ENCODE results near the gene ALDH2.
"Not testable (repeated sequence)": the region's sequence is repeated elsewhere in the genome, so short reads cannot be mapped to it uniquely, and the experiment has no call there.

ALDH2 gene

DNA sequence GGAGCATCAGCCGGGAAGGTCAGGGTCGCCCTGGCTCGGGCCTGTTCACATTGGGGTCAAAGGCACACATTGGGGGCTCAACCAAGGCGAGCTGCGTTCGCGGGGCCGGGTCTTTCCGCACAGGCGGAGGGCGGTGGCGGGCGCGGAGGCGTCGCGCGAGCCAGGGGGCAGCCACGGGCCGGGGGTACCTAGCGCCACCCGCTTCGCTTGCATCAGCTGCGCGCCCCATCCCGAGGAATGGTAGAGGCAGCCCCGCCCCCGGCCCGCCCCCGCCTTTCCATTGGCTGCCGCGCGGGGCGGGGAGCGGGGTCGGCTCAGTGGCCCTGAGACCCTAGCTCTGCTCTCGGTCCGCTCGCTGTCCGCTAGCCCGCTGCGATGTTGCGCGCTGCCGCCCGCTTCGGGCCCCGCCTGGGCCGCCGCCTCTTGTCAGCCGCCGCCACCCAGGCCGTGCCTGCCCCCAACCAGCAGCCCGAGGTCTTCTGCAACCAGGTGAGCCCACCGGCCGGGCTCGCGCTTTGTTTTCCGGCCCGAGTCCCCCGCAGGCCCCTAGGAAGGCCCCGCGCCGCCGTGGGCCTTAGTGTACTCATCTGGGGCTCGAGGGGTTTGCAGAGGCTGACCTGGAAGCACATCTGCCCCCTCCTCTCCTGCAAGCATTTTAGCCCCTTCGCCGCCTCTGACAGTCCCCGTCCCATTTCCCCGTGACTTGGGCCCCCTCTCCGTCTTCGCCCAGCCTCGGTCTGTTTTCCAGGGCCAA is at the start of gene ALDH2:
Gene ALDH2, plus strand, starts transcription at position 326 of the 754 bp plus-strand sequence. Its CDS starts 50 bp downstream, at position 376.
- DNase-seq (ENCODE audit: low read depth in 2 of 2), result peak; percentile 23 to 34

- not testable (repeated sequence) for DNase-seq (ENCODE audit: low read depth in 2 of 2)
Measured at GRCh38 chr12:111719316-111719715, 47.4 kb upstream of the ALDH2 start.

- DNase-seq (ENCODE audit: low read depth in 2 of 2), result no peak
Measured at GRCh38 chr12:111720457-111720856, 46.3 kb upstream of the ALDH2 start.

DNA sequence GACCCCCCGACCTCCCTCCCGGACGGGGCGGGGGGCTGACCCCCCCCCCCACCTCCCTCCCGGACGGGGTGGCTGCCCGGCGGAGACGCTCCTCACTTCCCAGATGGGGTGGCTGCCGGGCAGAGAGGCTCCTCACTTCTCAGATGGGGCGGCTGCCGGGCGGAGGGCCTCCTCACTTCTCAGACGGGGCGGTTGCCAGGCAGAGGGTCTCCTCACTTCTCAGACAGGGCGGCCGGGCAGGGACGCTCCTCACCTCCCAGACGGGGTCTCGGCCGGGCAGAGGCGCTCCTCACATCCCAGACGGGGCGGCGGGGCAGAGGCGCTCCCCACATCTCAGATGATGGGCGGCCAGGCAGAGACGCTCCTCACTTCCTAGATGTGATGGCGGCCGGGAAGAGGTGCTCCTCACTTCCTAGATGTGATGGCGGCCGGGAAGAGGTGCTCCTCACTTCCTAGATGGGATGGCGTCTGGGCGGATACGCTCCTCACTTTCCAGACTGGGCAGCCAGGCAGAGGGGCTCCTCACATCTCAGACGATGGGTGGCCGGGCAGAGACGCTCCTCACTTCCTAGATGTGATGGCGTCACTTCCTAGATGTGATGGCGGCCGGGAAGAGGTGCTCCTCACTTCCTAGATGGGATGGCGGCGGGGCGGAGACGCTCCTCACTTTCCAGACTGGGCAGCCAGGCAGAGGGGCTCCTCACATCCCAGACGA is 42.9 kb upstream of the ALDH2 start:
- not testable (repeated sequence) for DNase-seq (ENCODE audit: low read depth in 2 of 2)

GRCh38 chr12:111728795-111729194 is 37.9 kb upstream of the ALDH2 start:
- no peak for DNase-seq (ENCODE audit: low read depth in 2 of 2)

GRCh38 chr12:111730420-111730819 is 36.3 kb upstream of the ALDH2 start:
- no peak for DNase-seq (ENCODE audit: low read depth in 2 of 2)

GRCh38 chr12:111732786-111733185 is 33.9 kb upstream of the ALDH2 start:
- DNase-seq (ENCODE audit: low read depth in 2 of 2), result no peak

DNA sequence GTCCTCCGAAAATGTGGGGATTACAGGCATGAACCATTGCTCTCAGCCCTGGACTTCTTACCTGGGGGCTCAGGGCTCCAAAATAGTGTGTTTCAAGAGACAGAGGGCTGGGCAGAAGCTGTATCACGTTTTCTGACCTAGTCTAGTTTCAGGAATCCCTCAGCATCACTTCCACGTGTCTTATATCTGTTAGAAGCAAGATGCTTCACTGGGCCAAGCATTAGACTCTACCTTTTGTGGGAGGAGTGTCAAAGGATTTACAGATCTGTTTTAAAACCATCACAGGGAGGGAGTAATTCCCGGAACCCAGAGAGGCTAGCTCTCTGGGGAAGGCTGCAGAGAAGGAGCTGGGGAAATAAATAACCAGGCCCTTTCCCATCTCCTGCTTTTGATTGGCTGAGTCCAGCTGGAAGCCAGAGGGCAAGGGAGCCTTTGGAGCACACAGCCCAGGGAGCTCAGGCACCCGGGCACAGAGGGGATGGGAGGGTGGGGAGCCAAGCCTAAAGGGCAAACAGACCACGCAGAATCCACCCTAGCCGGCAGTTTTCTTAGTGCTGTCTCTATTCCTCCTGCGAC is 33.3 kb upstream of the ALDH2 start:
- DNase-seq (ENCODE audit: low read depth in 2 of 2), result no peak

GRCh38 chr12:111739524-111739923 is 27.2 kb upstream of the ALDH2 start:
- DNase-seq (ENCODE audit: low read depth in 2 of 2), result not testable (repeated sequence)

GRCh38 chr12:111741235-111741812 is 25.4 kb upstream of the ALDH2 start:
- no peak for DNase-seq (ENCODE audit: low read depth in 2 of 2)

GRCh38 chr12:111745211-111745610 is 21.5 kb upstream of the ALDH2 start:
- DNase-seq (ENCODE audit: low read depth in 2 of 2), result no peak

GRCh38 chr12:111747333-111747732 is 19.4 kb upstream of the ALDH2 start:
- no peak for DNase-seq (ENCODE audit: low read depth in 2 of 2)

- no peak for DNase-seq (ENCODE audit: low read depth in 2 of 2)
Measured at GRCh38 chr12:111748151-111748672, 18.5 kb upstream of the ALDH2 start.

DNA sequence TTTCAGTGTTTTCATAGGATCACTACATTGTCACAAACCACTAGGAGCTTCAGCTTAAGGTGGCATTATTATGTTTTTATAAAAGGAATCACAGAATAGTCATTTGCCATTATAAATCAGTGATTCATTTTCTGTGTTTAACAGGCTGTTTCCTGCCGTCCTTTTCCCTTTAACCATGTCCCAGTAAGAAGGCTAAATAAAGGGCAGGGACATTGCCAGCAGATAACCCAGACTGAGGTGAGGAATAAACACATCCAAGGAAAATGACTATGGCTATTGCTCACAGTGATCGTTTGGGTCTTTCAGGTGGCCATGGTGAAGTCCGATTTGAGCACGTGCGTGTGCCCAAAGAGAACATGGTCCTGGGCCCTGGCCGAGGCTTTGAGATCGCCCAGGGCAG is 17.9 kb upstream of the ALDH2 start:
- no peak for DNase-seq (ENCODE audit: low read depth in 2 of 2)

GRCh38 chr12:111749391-111749790 is 17.3 kb upstream of the ALDH2 start:
- no peak for DNase-seq (ENCODE audit: low read depth in 2 of 2)

GRCh38 chr12:111753144-111753881 is 13.4 kb upstream of the ALDH2 start:
- peak; percentile 7 to 16 for DNase-seq (ENCODE audit: low read depth in 2 of 2)

DNA sequence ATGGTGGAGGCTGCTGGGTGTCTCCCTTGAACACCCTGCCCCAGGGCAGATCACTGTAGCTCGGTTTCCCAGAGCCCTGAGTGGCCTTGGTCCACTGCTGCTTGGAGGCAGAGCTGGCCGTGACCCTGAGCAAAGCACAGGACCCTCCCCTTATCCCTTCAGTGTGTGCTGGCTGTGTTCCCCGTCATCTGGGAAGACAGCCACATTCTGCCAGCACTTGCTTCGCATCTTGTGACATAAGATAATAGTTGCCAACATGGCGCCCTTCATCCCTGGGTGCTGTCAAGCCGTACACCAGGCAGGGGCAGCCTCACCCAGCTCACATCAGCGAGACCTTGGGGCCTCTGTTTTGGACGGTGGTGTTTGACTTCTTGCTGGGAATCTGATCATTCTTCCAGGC is 12.1 kb upstream of the ALDH2 start:
- no peak for DNase-seq (ENCODE audit: low read depth in 2 of 2)

DNA sequence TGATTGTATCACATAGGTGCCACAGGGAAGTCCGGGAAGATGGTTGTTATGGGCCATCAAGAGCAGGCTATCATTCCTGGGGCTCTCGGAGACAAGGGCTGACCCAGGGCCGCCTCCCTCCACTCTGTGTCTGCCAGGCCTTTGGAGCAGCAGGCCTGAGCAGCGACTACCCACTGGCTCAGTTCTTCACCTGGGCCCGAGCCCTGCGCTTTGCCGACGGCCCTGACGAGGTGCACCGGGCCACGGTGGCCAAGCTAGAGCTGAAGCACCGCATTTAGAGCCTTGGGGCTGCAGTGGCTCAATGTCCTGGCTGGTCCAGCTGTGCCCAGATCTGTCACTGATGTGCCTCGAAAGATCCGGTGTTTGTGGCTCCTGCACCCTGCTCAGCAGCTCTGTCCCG is 10.5 kb upstream of the ALDH2 start:
- DNase-seq (ENCODE audit: low read depth in 2 of 2), result no peak

GRCh38 chr12:111756681-111757080 is 10.1 kb upstream of the ALDH2 start:
- DNase-seq (ENCODE audit: low read depth in 2 of 2), result no peak

- no peak for DNase-seq (ENCODE audit: low read depth in 2 of 2)
Measured at GRCh38 chr12:111757361-111758119, 9.2 kb upstream of the ALDH2 start.

GRCh38 chr12:111758120-111758561 is 8.6 kb upstream of the ALDH2 start:
- no peak for DNase-seq (ENCODE audit: low read depth in 2 of 2)
